ENCODE results near the gene IGFN1.

DNA sequence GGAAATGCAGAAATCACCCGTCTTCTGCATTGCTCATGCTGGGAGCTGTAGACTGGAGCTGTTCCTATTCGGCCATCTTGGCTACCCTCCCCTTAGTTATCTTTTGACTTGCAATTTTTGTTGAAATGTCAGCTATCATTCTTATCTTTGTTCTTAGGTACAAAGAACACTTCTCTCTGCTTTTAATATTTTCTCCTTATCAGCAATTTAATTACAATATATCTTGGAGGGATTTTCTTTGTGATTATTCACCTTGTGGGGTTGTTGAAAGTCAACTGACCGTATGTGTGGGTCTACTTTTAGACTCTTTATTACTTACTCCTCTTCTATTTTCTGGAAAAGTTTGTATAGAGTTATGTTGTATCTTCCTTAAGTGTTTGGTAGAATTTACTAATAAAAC, 49.5 kb downstream of the IGFN1 start:
- TF ChIP-seq ZNF274 (IDR thresholded peaks at IDR 0.05; ENCODE audit: low read depth, low read length) (no peak), YY1 (IDR thresholded peaks at IDR 0.05; ENCODE audit: insufficient read depth, insufficient read length) (no peak), SUZ12 (IDR thresholded peaks at IDR 0.05; ENCODE audit: extremely low read depth, insufficient read depth, insufficient read length) (no peak)
